GM23248 (cell line): ENCODE data around the gene UBE2E3.

Experiments used
- EZH2 ChIP-seq: fragments of 200-600 bp; sonication (generic); IDR thresholded peaks from 2 replicates; pipeline ENCODE4 v1.6.1; 2018; ENCODE audit warnings: antibody characterized with exemption, mild to moderate bottlenecking; ENCODE audit not compliant: insufficient read depth, poor library complexity, severe bottlenecking
- EZH2phosphoT487 ChIP-seq: fragments of 200-600 bp; sonication (generic); IDR thresholded peaks from 2 replicates; pipeline ENCODE4 v1.6.1; 2018; ENCODE audit warnings: antibody characterized with exemption, moderate library complexity, mild to moderate bottlenecking, low read depth; ENCODE audit not compliant: insufficient read depth

DNA sequence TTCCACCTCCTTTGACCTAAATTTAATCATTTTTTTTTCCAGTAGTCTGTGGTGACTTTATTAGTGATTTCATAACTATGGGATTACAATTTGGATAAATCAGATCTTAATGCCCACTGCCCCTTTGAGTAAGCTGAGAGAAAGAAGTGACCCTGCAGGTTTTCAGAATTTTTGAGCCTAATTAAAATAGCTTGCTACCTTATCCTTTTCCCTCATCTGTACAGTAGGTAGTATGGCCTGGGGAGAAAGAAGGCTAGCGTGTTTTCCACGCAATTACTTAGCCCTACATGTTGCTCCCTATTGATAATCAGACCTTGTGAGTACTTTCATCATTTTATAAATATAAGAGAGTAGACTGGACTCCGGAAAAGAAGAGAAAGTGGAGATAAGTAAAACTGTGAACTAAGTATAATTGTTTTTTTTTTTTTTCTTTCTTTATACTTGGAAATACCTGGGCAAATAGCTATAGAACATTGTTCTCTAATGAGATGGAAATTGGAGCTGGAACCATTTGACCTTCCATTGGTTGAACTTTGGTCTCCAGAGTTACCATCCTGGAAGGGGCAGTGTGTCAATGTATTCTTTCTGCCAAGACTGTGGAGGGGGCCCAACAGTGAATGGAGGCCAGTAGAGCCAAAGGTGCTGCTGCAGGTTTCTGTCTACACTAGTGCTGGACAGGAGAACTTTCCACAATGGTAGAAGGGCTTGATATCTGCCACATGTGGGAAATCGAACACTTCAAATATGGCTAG lies 26.9 kb downstream of the UBE2E3 start:
- TF ChIP-seq EZH2, result no peak
- no peak for TF ChIP-seq EZH2phosphoT487
